Transverse colon (tissue), 3 donors: ENCODE measurements around the gene HOXA6.

ENCODE experiments used
- EP300 ChIP-seq: sonication (generic); formaldehyde crosslinking; IDR thresholded peaks from one replicate; pipeline ENCODE4 v1.6.1; 2017; ENCODE audit warnings: antibody characterized with exemption, low read depth
- TF ChIP-seq, protein P1 (sequence below), 5 experiments: fragments of 200-600 bp in 3 of 5; fragments of 450-650 bp in 2 of 5; sonication (generic) in 3 of 5; IDR thresholded peaks; 1 replicate in 2 of 5; 2 replicates in 3 of 5; pipeline ENCODE4 v1.5.1; 2016 to 2017; ENCODE audit warnings: antibody characterized with exemption in 5 of 5, inconsistent platforms in 3 of 5, mild to moderate bottlenecking in 2 of 5, moderate library complexity in 1 of 5

DNA sequence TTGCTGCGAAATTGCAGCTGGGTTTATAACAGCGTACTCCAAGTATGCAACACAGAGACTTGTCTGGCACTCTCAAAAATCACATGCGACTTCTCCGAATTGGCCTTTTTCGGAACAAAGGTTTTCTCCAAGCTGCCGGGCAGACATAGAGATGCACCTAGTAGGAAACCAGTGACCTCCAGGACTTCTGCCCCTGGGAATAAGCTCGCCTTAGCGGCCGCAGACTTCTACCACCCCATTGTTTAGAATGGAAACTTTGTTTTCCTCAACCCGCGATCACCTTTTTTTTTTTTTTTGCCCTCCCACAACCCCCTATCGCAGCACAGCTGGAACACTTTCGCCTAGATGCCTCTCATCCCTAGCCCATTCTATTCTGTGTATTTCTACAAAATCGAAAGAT, 31.5 kb upstream of the HOXA6 start:
- TF ChIP-seq, protein P1, sequence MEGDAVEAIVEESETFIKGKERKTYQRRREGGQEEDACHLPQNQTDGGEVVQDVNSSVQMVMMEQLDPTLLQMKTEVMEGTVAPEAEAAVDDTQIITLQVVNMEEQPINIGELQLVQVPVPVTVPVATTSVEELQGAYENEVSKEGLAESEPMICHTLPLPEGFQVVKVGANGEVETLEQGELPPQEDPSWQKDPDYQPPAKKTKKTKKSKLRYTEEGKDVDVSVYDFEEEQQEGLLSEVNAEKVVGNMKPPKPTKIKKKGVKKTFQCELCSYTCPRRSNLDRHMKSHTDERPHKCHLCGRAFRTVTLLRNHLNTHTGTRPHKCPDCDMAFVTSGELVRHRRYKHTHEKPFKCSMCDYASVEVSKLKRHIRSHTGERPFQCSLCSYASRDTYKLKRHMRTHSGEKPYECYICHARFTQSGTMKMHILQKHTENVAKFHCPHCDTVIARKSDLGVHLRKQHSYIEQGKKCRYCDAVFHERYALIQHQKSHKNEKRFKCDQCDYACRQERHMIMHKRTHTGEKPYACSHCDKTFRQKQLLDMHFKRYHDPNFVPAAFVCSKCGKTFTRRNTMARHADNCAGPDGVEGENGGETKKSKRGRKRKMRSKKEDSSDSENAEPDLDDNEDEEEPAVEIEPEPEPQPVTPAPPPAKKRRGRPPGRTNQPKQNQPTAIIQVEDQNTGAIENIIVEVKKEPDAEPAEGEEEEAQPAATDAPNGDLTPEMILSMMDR (IDR thresholded peaks at IDR 0.05): no peak
- TF ChIP-seq EP300: no peak
